Bronchial epithelial cell (primary cell): ENCODE results near the gene SLC14A1. TPM values are rescaled to one million over a fixed set of nuclear protein-coding genes. Genes with fewer than 3 reads are reported as not detected.
A peak's percentile ranks its signal among the peaks of the same experiment; 100 is the strongest.

ENCODE experiments used
- DNase-seq: peaks from one replicate; pipeline ENCODE4 v3.0.0-alpha.2; 2010; ENCODE audit warnings: low read depth
- FAIRE-seq: peaks from 2 replicates; lab custom pipeline; 2011; peaks lifted over from hg19 to GRCh38; lab: Jason Lieb, UNC
- H3K27me3 ChIP-seq: 2 replicates; pipeline ENCODE4 v1.5.1; 2011; ENCODE audit warnings: low read length; ENCODE audit not compliant: control insufficient read depth, insufficient read depth
- H3K36me3 ChIP-seq: 2 replicates; pipeline ENCODE4 v1.5.1; 2011; ENCODE audit warnings: low read length; ENCODE audit not compliant: control insufficient read depth, insufficient read depth
- H3K4me3 ChIP-seq: 2 replicates; pipeline ENCODE4 v1.5.1; 2011; ENCODE audit warnings: mild to moderate bottlenecking, low read depth, low read length, control low read depth
- CTCF ChIP-seq: IDR thresholded peaks from 2 replicates; pipeline ENCODE4 v1.5.1; 2011; ENCODE audit warnings: mild to moderate bottlenecking, moderate library complexity, low read length, control low read depth, inconsistent platforms; ENCODE audit not compliant: insufficient read depth, severe bottlenecking
- total RNA-seq: library from RNA; depleted of rRNA; stranded (reverse); fragments of >200 nt; gene quantifications from 2 replicates; pipeline ENCODE4 v1.2.1, GENCODE V29; 2014

Gene SLC14A1
- total RNA-seq, 1 donor from 2014 or later = not detected

- no peak overlapping the region for H3K4me3 ChIP-seq
- DNase-seq (peak; percentile 45), FAIRE-seq (no peak)
- no peak for TF ChIP-seq CTCF
- no peaks in the 10 kb centered on the region for H3K27me3 ChIP-seq
- no peaks in the 10 kb centered on the region for H3K36me3 ChIP-seq
Measured at GRCh38 chr18:45730832-45731575, 7.0 kb downstream of the SLC14A1 start.

- Histone ChIP-seq H3K4me3 (no peak overlapping the region), H3K36me3 (no peaks in the 10 kb centered on the region), H3K27me3 (no peaks in the 10 kb centered on the region)
- FAIRE-seq = no peak
- no peak for DNase-seq
- no peak for TF ChIP-seq CTCF
Measured at GRCh38 chr18:45731716-45732115, 7.7 kb downstream of the SLC14A1 start.

- H3K4me3 ChIP-seq = no peak overlapping the region
- no peak for DNase-seq
- FAIRE-seq = no peak
- no peaks in the 10 kb centered on the region for H3K27me3 ChIP-seq
- TF ChIP-seq CTCF = no peak
- no peaks in the 10 kb centered on the region for H3K36me3 ChIP-seq
Measured at GRCh38 chr18:45733535-45733934, 9.6 kb downstream of the SLC14A1 start.

- FAIRE-seq = no peak
- no peak for TF ChIP-seq CTCF
- Histone ChIP-seq H3K27me3 (no peaks in the 10 kb centered on the region), H3K4me3 (no peak overlapping the region), H3K36me3 (no peaks in the 10 kb centered on the region)
- DNase-seq = no peak
Measured at GRCh38 chr18:45734505-45734904, 10.5 kb downstream of the SLC14A1 start.

- no peak for FAIRE-seq
- H3K36me3 ChIP-seq = no peaks in the 10 kb centered on the region
- H3K4me3 ChIP-seq = no peak overlapping the region
- no peaks in the 10 kb centered on the region for H3K27me3 ChIP-seq
- DNase-seq = no peak
- no peak for TF ChIP-seq CTCF
Measured at GRCh38 chr18:45734944-45735343, 11.0 kb downstream of the SLC14A1 start.

GRCh38 chr18:45738660-45739059 is 14.7 kb downstream of the SLC14A1 start:
- H3K4me3 ChIP-seq = no peak overlapping the region
- H3K36me3 ChIP-seq = no peaks in the 10 kb centered on the region
- H3K27me3 ChIP-seq = no peaks in the 10 kb centered on the region
- no peak for DNase-seq
- TF ChIP-seq CTCF = no peak
- FAIRE-seq = peak; percentile 62
